SK-N-MC (cell line): ENCODE measurements around the gene HSPB6.

Source experiments
- EZH2 ChIP-seq: fragments of 200-600 bp; sonication (generic); IDR thresholded peaks from one replicate; pipeline ENCODE4 v1.6.1; 2017; ENCODE audit warnings: antibody characterized with exemption
- POLR2AphosphoS5 ChIP-seq: IDR thresholded peaks from 2 replicates; pipeline ENCODE4 v1.6.1; 2012; ENCODE audit warnings: mild to moderate bottlenecking, low read depth, low read length, borderline replicate concordance

DNA sequence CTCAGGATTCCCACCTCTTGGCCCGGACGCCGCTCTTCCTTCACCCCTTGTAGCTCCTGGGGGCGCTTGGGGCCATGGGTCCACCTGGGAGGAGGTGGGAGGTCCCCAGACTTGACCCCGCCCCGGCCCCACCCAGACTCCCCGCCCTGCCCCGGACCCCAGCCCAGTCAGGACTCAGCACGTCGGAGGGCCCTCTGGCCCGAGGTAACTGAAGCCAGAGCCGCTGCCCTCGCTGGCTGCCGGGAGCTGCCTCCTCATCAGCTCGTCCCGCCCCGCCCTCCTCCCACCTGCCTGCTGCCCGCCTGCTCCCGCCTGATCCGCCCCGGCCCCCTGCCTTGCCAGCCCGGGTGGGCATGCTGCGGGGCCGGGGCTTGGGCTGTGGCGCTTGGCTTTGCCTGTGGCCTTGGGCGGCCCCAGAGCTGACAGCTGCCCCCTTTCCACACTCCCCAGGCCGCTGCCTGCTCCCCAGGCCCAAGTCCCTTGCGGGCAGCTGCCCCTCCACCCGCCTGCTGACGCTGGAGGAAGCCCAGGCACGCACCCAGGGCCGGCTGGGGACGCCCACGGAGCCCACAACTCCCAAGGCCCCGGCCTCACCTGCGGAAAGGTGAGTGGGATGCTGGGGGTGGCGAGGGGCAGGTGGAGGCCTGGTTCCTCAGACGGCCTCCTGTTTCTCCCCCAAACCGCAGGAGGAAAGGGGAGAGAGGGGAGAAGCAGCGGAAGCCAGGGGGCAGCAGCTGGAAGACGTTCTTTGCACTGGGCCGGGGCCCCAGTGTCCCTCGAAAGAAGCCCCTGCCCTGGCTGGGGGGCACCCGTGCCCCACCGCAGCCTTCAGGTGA is 27.9 kb upstream of the HSPB6 start:
- TF ChIP-seq POLR2AphosphoS5: no peak
- no peak for TF ChIP-seq EZH2
